ENCODE data around the gene ETFBKMT. TPM values are rescaled to one million over a fixed set of nuclear protein-coding genes. Genes with fewer than 3 reads are reported as not detected.

ETFBKMT gene
- total and polyA plus RNA-seq, 2 of the 4 experiments (the other 2 are of a cell fraction), result 1.2 to 2.5 TPM

DNA sequence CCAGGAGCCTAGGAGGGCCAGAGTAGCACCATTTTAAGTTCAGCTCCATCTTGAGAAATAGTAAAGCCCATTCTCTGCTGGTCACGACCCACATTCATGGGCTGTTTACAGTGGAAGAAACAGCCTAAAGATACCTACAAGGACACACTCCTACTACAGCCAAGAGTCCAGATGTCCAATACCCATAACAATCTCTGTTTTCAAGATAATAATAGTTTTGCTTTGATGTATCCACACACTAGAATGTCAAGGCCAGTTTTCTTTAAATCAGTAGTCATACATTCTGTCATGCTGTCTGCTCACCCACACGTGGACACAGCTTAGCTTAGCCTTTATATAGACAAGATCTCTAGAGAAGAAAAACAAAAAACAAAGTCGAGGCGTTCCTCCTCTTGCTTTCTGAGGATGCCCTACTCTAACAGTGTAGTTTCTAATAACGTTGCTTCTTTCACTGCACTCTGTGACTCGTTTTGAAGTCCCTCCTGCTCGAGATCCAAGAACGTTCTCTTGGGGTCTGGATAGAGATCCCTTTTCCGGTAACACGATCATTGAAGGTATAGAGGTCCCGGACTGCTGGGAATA is 17.9 kb upstream of the ETFBKMT start:
- no peaks in the 10 kb centered on the region for H3K36me3 ChIP-seq (ENCODE audit: control insufficient read depth, insufficient read depth, low read length)
- in situ Hi-C loops (cut with MboI; ENCODE audit: low sequenced_read_pairs), result no loop called here

More for the DNA sequence above, 17.9 kb upstream of the ETFBKMT start:
- Histone ChIP-seq H3K9ac (ENCODE audit: low read depth, low read length) (no peak overlapping the region), H3K18ac (ENCODE audit: low read depth, low read length) (no peak overlapping the region), H2AFZ (replicated peaks; ENCODE audit: low read length, poor library complexity) (no peak overlapping the region), H4K8ac (ENCODE audit: low read depth in 2 of 2, low read length in 2 of 2) (no peak overlapping the region), H2BK20ac (ENCODE audit: low read depth, low read length) (no peak overlapping the region), H3K4me3 (ENCODE audit: insufficient read depth, low read depth, low read length) (no peak overlapping the region), H3K27ac (ENCODE audit: insufficient read depth, low read length) (no peak overlapping the region), H4K20me1 (ENCODE audit: insufficient read depth, low read length) (no peaks in the 10 kb centered on the region), H2AK5ac (ENCODE audit: low read depth, low read length) (no peak overlapping the region), H3K9me3 (ENCODE audit: control insufficient read depth, insufficient read depth, low read length) (no peaks in the 10 kb centered on the region), H3K14ac (replicated peaks; ENCODE audit: low read depth, low read length) (no peak overlapping the region), H2BK5ac (ENCODE audit: low read depth, low read length, poor library complexity, severe bottlenecking) (no peak overlapping the region), H2BK15ac (ENCODE audit: low read depth, low read length) (no peak overlapping the region), H3K79me1 (ENCODE audit: low read depth in 1 of 2, low read length in 2 of 2) (no peaks in the 10 kb centered on the region), H3K56ac (ENCODE audit: extremely low read depth, insufficient read depth, low read length) (no peak overlapping the region), H4K5ac (ENCODE audit: low read depth, low read length) (no peak overlapping the region), H4K91ac (ENCODE audit: insufficient read depth, low read depth, low read length) (no peak overlapping the region), H3K9me1 (ENCODE audit: insufficient read depth, low read length) (no peaks in the 10 kb centered on the region), H3K4me1 (ENCODE audit: control insufficient read depth, insufficient read depth, low read length) (no peaks in the 10 kb centered on the region), H3K4ac (ENCODE audit: low read depth, low read length) (no peak overlapping the region), H2BK120ac (ENCODE audit: low read depth, low read length) (no peak overlapping the region), H3K23ac (ENCODE audit: low read depth, low read length) (no peak overlapping the region), H3K27me3 (ENCODE audit: control insufficient read depth, insufficient read depth, low read length) (peaks cover 10% of the 10 kb centered on the region), H3K4me2 (ENCODE audit: low read depth, low read length) (no peak overlapping the region), H2AK9ac (replicated peaks; ENCODE audit: low read depth, low read length, poor library complexity) (no peak overlapping the region)
- 42% methylated on average over 4 of the region's 11 CpGs; no CpG with 5 or more reads in 1 of the 2 experiments for WGBS, 2 experiments (ENCODE audit: extremely low coverage in 2 of 2, insufficient read length in 1 of 2)
- no TSS peak for BruUV-seq (replicated peaks)
- ATAC-seq (ENCODE audit: low read depth) (no peak), DNase-seq (no peak)
- dilution Hi-C loops (cut with HindIII; ENCODE audit: low sequenced_read_pairs, unreplicated experiment), result no loop called here
- POLR2A ChIA-PET (ENCODE audit: unreplicated experiment), result no interaction called here
- intact Hi-C loops (cut with micrococcal nuclease), result no loop called here
- CTCF ChIA-PET, result no interaction called here
- TF ChIP-seq RAD21 (IDR thresholded peaks at IDR 0.05; ENCODE audit: low read length), result no peak
- TF ChIP-seq MAFK (IDR thresholded peaks at IDR 0.05; ENCODE audit: low read depth, low read length), result no peak
- TF ChIP-seq, protein P1, sequence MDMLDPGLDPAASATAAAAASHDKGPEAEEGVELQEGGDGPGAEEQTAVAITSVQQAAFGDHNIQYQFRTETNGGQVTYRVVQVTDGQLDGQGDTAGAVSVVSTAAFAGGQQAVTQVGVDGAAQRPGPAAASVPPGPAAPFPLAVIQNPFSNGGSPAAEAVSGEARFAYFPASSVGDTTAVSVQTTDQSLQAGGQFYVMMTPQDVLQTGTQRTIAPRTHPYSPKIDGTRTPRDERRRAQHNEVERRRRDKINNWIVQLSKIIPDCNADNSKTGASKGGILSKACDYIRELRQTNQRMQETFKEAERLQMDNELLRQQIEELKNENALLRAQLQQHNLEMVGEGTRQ (IDR thresholded peaks at IDR 0.05; ENCODE audit: low read depth, low read length), result no peak
- TF ChIP-seq BHLHE40 (IDR thresholded peaks at IDR 0.05; ENCODE audit: low read depth, low read length), result no peak
- TF ChIP-seq FOS (IDR thresholded peaks at IDR 0.05; ENCODE audit: low read depth, low read length), result no peak
- TF ChIP-seq NFE2L2 (IDR thresholded peaks at IDR 0.05; ENCODE audit: low read depth, low read length), result no peak
- TF ChIP-seq RFX5 (IDR thresholded peaks at IDR 0.05; ENCODE audit: low read depth, low read length), result no peak
- no peak for TF ChIP-seq MAZ (IDR thresholded peaks at IDR 0.05; ENCODE audit: borderline replicate concordance, low read depth, low read length)
- TF ChIP-seq, protein P2, sequence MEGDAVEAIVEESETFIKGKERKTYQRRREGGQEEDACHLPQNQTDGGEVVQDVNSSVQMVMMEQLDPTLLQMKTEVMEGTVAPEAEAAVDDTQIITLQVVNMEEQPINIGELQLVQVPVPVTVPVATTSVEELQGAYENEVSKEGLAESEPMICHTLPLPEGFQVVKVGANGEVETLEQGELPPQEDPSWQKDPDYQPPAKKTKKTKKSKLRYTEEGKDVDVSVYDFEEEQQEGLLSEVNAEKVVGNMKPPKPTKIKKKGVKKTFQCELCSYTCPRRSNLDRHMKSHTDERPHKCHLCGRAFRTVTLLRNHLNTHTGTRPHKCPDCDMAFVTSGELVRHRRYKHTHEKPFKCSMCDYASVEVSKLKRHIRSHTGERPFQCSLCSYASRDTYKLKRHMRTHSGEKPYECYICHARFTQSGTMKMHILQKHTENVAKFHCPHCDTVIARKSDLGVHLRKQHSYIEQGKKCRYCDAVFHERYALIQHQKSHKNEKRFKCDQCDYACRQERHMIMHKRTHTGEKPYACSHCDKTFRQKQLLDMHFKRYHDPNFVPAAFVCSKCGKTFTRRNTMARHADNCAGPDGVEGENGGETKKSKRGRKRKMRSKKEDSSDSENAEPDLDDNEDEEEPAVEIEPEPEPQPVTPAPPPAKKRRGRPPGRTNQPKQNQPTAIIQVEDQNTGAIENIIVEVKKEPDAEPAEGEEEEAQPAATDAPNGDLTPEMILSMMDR (conservative IDR thresholded peaks at IDR 0.05; ENCODE audit: low read depth, low read length), result no peak
- no peak for TF ChIP-seq MXI1 (IDR thresholded peaks at IDR 0.05; ENCODE audit: borderline replicate concordance, low read depth, low read length)
- TF ChIP-seq POLR2A (IDR thresholded peaks at IDR 0.05; ENCODE audit: low read depth, low read length), result no peak
- no peak for TF ChIP-seq CEBPB (IDR thresholded peaks at IDR 0.05; ENCODE audit: low read depth, low read length)
- no peak for TF ChIP-seq CHD1 (IDR thresholded peaks at IDR 0.05; ENCODE audit: low read depth, low read length)
- TF ChIP-seq, protein P3, sequence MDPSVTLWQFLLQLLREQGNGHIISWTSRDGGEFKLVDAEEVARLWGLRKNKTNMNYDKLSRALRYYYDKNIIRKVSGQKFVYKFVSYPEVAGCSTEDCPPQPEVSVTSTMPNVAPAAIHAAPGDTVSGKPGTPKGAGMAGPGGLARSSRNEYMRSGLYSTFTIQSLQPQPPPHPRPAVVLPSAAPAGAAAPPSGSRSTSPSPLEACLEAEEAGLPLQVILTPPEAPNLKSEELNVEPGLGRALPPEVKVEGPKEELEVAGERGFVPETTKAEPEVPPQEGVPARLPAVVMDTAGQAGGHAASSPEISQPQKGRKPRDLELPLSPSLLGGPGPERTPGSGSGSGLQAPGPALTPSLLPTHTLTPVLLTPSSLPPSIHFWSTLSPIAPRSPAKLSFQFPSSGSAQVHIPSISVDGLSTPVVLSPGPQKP (IDR thresholded peaks at IDR 0.05; ENCODE audit: borderline replicate concordance, low read depth, low read length), result no peak
- no peak for TF ChIP-seq SMC3 (IDR thresholded peaks at IDR 0.05; ENCODE audit: low read depth, low read length)
- TF ChIP-seq RCOR1 (IDR thresholded peaks at IDR 0.05; ENCODE audit: insufficient replicate concordance, low read length), result no peak
